HepG2 (cell line): Measurements from ENCODE around the gene CD6. TPM values are rescaled to one million over a fixed set of nuclear protein-coding genes. Genes with fewer than 3 reads are reported as not detected.

ENCODE experiments used
- ARNT ChIP-seq: fragments of 450-650 bp; IDR thresholded peaks from 2 replicates; pipeline ENCODE4 v1.6.1; 2017
- ATF7 ChIP-seq, 2 experiments: fragments of 450-650 bp in 1 of 2; sonication (generic) in 1 of 2; formaldehyde crosslinking in 1 of 2; IDR thresholded peaks; 2 replicates each; pipeline versions ENCODE4 v1.4.0 to v1.6.1; 2016 to 2020; ENCODE audit warnings: antibody characterized with exemption in 1 of 2, mild to moderate bottlenecking in 1 of 2, missing genetic modification reagents in 1 of 2
- FOXJ3 ChIP-seq: sonication (generic); formaldehyde crosslinking; IDR thresholded peaks from 2 replicates; pipeline ENCODE4 v1.4.0; 2020; ENCODE audit warnings: missing genetic modification reagents, mild to moderate bottlenecking, borderline replicate concordance
- NFKBIZ ChIP-seq: IDR thresholded peaks from 2 replicates; pipeline ENCODE4 v1.6.1; 2018; ENCODE audit warnings: missing genetic modification reagents, missing compliant biosample characterization
- NR2F2 ChIP-seq: IDR thresholded peaks from 2 replicates; pipeline ENCODE4 v1.6.1; 2012; ENCODE audit warnings: low read depth, inconsistent platforms, borderline replicate concordance
- PAWR ChIP-seq: sonication (generic); formaldehyde crosslinking; IDR thresholded peaks from 2 replicates; pipeline ENCODE4 v1.4.0; 2020; ENCODE audit warnings: missing genetic modification reagents, mild to moderate bottlenecking, borderline replicate concordance
- RBM22 ChIP-seq: fragments of 200-400 bp; formaldehyde crosslinking; optimal IDR thresholded peaks from 2 replicates; pipeline ENCODE3; 2017; ENCODE audit warnings: mild to moderate bottlenecking, low read length, moderate library complexity
- REL ChIP-seq: sonication (generic); formaldehyde crosslinking; conservative IDR thresholded peaks from 2 replicates; pipeline ENCODE4 v1.8.0; 2022; ENCODE audit warnings: mild to moderate bottlenecking, missing genetic modification reagents, moderate library complexity
- RXRA ChIP-seq: sonication (generic); formaldehyde crosslinking; IDR thresholded peaks from 2 replicates; pipeline ENCODE4 v1.5.1; 2020; ENCODE audit warnings: missing genetic modification reagents
- SIN3B ChIP-seq: fragments of 150-350 bp; IDR thresholded peaks from 2 replicates; pipeline ENCODE4 v1.6.1; 2014; ENCODE audit warnings: low read length
- TBL1XR1 ChIP-seq: fragments of 150-350 bp; IDR thresholded peaks from 2 replicates; pipeline ENCODE4 v1.6.1; 2014; ENCODE audit warnings: borderline replicate concordance, low read length; ENCODE audit not compliant: partially characterized antibody
- TCF7L2 ChIP-seq: IDR thresholded peaks from 2 replicates; pipeline ENCODE4 v1.6.1; 2011; ENCODE audit warnings: mild to moderate bottlenecking, low read depth, low read length, moderate library complexity
- ZBTB42 ChIP-seq: sonication (generic); formaldehyde crosslinking; IDR thresholded peaks from 2 replicates; pipeline ENCODE4 v1.5.0; 2020; ENCODE audit warnings: mild to moderate bottlenecking, missing genetic modification reagents
- ZNF17 ChIP-seq: sonication (generic); formaldehyde crosslinking; IDR thresholded peaks from 2 replicates; pipeline ENCODE4 v1.5.0; 2020; ENCODE audit warnings: mild to moderate bottlenecking, missing genetic modification reagents
- ZNF333 ChIP-seq: sonication (generic); formaldehyde crosslinking; IDR thresholded peaks from 2 replicates; pipeline ENCODE4 v1.4.0; 2020; ENCODE audit warnings: mild to moderate bottlenecking, missing genetic modification reagents, borderline replicate concordance
- ZNF569 ChIP-seq: sonication (generic); formaldehyde crosslinking; IDR thresholded peaks from 2 replicates; pipeline ENCODE4 v1.5.0; 2020; ENCODE audit warnings: mild to moderate bottlenecking, missing genetic modification reagents, moderate library complexity, borderline replicate concordance
- ZSCAN31 ChIP-seq: sonication (generic); formaldehyde crosslinking; IDR thresholded peaks from 2 replicates; pipeline ENCODE4 v1.5.0; 2020; ENCODE audit warnings: low read depth, mild to moderate bottlenecking, missing genetic modification reagents
- polyA plus RNA-seq, 8 experiments: library from polyadenylated mRNA; depleted of rRNA in 3 of 8; stranded (reverse) in 7 of 8; unstranded in 1 of 8; fragments of >200 nt; fragmentation: Illumina TruSeq in 4 of 8; extraction: Trizol in 4 of 8; gene quantifications; 2 replicates each; pipeline versions ENCODE4 v1.2.1 to v1.2.3, GENCODE V29; 2011 to 2016; ENCODE audit warnings: low read depth in 4 of 8, missing spikeins in 1 of 8, mixed read lengths in 1 of 8; ENCODE audit not compliant: insufficient read depth in 1 of 8
- total RNA-seq, 5 experiments: library from RNA; depleted of rRNA; stranded (reverse); fragments of >200 nt; fragmentation: Illumina TruSeq; extraction: Trizol; gene quantifications; 2 replicates each; pipeline ENCODE4 v1.2.3, GENCODE V29; 2016; ENCODE audit warnings: low read depth in 1 of 5
- TF ChIP-seq, protein P1 (sequence below): sonication (generic); formaldehyde crosslinking; IDR thresholded peaks from 2 replicates; pipeline ENCODE4 v1.5.0; 2020; ENCODE audit warnings: mild to moderate bottlenecking, missing genetic modification reagents
- TF ChIP-seq, protein P2 (sequence below): fragments of 450-650 bp; IDR thresholded peaks from 2 replicates; pipeline ENCODE4 v1.6.1; 2017
- TF ChIP-seq, protein P3 (sequence below): sonication (generic); formaldehyde crosslinking; IDR thresholded peaks from 2 replicates; pipeline ENCODE4 v1.4.0; 2020; ENCODE audit warnings: mild to moderate bottlenecking, missing genetic modification reagents

The CD6 gene
- total and polyA plus RNA-seq, 2 of the 13 experiments (the other 11 are each of a cell fraction or from before 2014, with no cell fraction given) = not detected

DNA sequence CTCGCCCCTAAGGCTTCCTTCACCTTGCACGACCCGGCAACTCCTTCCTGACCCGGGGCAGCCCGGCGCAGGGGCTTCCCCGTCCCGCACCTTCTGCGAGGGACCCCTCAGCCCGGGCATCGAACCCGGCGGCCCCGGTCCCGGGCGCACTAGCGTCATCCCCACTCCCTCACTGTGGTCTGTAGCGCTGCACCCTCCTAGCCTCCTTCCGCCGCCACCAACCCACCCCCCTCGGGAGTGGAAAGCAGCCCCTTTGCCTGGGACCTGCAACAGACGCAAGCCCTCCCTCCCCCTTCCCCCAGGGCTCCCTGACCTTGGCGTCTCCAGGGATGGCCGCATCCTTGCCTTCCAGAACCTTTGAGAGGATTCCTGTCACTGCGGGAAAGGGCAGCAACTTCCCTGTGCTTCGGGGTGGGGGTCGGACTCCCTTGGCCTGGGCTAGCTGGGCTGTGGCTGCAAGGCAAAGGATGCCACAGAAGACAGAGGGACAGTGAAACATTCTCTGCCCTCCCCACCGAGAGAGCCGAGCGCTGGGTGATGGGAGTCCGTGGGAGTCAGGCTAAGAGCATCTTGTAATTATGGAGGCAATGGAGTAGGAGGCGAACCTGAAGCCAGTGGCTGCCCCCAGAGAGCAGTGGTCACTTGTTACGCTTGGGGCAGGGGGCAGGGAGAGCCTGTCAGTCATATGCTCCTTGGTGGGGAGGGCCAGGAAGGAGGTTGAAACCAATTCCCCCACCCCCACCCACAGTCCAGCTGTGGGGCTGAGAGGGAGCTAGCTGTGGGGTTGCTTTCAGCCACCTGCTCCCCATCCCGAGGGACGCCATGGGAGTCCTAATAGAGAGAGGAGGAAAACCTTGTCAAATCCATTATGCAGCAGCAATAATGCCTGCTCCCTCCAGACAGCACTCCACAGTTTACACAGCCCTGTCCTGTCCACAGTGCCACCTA is 46.3 kb upstream of the CD6 start (continued):
- TF ChIP-seq, protein P1, sequence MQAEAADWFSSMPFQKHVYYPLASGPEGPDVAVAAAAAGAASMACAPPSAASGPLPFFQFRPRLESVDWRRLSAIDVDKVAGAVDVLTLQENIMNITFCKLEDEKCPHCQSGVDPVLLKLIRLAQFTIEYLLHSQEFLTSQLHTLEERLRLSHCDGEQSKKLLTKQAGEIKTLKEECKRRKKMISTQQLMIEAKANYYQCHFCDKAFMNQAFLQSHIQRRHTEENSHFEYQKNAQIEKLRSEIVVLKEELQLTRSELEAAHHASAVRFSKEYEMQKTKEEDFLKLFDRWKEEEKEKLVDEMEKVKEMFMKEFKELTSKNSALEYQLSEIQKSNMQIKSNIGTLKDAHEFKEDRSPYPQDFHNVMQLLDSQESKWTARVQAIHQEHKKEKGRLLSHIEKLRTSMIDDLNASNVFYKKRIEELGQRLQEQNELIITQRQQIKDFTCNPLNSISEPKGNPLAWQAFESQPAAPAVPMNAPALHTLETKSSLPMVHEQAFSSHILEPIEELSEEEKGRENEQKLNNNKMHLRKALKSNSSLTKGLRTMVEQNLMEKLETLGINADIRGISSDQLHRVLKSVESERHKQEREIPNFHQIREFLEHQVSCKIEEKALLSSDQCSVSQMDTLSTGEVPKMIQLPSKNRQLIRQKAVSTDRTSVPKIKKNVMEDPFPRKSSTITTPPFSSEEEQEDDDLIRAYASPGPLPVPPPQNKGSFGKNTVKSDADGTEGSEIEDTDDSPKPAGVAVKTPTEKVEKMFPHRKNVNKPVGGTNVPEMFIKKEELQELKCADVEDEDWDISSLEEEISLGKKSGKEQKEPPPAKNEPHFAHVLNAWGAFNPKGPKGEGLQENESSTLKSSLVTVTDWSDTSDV (CRISPR knock-in tag) = no peak
- TF ChIP-seq TBL1XR1 (no peak), REL (CRISPR knock-in tag) (no peak), ATF7 (IDR thresholded peaks at IDR 0.05) (no peak), ATF7 (CRISPR knock-in tag; IDR thresholded peaks at IDR 0.05) (no peak), PAWR (CRISPR knock-in tag) (no peak), RXRA (no peak), ZNF569 (CRISPR knock-in tag) (no peak), ZBTB42 (CRISPR knock-in tag) (no peak), TCF7L2 (no peak), NFKBIZ (no peak), ZNF17 (CRISPR knock-in tag) (no peak), NR2F2 (no peak), FOXJ3 (CRISPR knock-in tag) (no peak), RBM22 (no peak), ZSCAN31 (CRISPR knock-in tag) (no peak), ZNF333 (CRISPR knock-in tag) (no peak), ARNT (no peak), SIN3B (no peak)
- TF ChIP-seq, protein P2, sequence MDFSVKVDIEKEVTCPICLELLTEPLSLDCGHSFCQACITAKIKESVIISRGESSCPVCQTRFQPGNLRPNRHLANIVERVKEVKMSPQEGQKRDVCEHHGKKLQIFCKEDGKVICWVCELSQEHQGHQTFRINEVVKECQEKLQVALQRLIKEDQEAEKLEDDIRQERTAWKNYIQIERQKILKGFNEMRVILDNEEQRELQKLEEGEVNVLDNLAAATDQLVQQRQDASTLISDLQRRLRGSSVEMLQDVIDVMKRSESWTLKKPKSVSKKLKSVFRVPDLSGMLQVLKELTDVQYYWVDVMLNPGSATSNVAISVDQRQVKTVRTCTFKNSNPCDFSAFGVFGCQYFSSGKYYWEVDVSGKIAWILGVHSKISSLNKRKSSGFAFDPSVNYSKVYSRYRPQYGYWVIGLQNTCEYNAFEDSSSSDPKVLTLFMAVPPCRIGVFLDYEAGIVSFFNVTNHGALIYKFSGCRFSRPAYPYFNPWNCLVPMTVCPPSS = no peak
- TF ChIP-seq, protein P3, sequence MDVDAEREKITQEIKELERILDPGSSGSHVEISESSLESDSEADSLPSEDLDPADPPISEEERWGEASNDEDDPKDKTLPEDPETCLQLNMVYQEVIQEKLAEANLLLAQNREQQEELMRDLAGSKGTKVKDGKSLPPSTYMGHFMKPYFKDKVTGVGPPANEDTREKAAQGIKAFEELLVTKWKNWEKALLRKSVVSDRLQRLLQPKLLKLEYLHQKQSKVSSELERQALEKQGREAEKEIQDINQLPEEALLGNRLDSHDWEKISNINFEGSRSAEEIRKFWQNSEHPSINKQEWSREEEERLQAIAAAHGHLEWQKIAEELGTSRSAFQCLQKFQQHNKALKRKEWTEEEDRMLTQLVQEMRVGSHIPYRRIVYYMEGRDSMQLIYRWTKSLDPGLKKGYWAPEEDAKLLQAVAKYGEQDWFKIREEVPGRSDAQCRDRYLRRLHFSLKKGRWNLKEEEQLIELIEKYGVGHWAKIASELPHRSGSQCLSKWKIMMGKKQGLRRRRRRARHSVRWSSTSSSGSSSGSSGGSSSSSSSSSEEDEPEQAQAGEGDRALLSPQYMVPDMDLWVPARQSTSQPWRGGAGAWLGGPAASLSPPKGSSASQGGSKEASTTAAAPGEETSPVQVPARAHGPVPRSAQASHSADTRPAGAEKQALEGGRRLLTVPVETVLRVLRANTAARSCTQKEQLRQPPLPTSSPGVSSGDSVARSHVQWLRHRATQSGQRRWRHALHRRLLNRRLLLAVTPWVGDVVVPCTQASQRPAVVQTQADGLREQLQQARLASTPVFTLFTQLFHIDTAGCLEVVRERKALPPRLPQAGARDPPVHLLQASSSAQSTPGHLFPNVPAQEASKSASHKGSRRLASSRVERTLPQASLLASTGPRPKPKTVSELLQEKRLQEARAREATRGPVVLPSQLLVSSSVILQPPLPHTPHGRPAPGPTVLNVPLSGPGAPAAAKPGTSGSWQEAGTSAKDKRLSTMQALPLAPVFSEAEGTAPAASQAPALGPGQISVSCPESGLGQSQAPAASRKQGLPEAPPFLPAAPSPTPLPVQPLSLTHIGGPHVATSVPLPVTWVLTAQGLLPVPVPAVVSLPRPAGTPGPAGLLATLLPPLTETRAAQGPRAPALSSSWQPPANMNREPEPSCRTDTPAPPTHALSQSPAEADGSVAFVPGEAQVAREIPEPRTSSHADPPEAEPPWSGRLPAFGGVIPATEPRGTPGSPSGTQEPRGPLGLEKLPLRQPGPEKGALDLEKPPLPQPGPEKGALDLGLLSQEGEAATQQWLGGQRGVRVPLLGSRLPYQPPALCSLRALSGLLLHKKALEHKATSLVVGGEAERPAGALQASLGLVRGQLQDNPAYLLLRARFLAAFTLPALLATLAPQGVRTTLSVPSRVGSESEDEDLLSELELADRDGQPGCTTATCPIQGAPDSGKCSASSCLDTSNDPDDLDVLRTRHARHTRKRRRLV (CRISPR knock-in tag) = no peak
